GM19397 (cell line): ENCODE measurements around the gene SEC23IP.

Experiments used
- ATAC-seq: cut with Tn5 transposase; IDR thresholded peaks from one replicate; pipeline ENCODE4 v1.9.1; 2021; ENCODE audit warnings: mild to moderate bottlenecking, moderate library complexity; ENCODE audit not compliant: unreplicated experiment

SEC23IP gene

GRCh38 chr10:119932631-119933030 lies 40.1 kb downstream of the SEC23IP start:
- ATAC-seq, result no peak

- no peak for ATAC-seq
Observed at GRCh38 chr10:119933179-119933578, 40.6 kb downstream of the SEC23IP start.

- ATAC-seq, result no peak
Observed at GRCh38 chr10:119940487-119940886, 48.0 kb downstream of the SEC23IP start.

- no peak for ATAC-seq
Observed at GRCh38 chr10:119942973-119943372, 50.4 kb downstream of the SEC23IP start.

- ATAC-seq, result no peak
Observed at GRCh38 chr10:119945805-119946204, 53.3 kb downstream of the SEC23IP start.

- ATAC-seq, result no peak
Observed at GRCh38 chr10:119947300-119947699, 54.8 kb downstream of the SEC23IP start.

- ATAC-seq, result no peak
Observed at GRCh38 chr10:119957451-119957850, 64.9 kb downstream of the SEC23IP start.

- ATAC-seq, result no peak
Observed at GRCh38 chr10:119962837-119963236, 70.3 kb downstream of the SEC23IP start.

- no peak for ATAC-seq
Observed at GRCh38 chr10:119967066-119967465, 74.5 kb downstream of the SEC23IP start.

- ATAC-seq, result no peak
Observed at GRCh38 chr10:119969609-119970008, 77.1 kb downstream of the SEC23IP start.

- ATAC-seq, result no peak
Observed at GRCh38 chr10:119970107-119970506, 77.6 kb downstream of the SEC23IP start.

GRCh38 chr10:119970963-119971362 lies 78.4 kb downstream of the SEC23IP start:
- no peak for ATAC-seq

- no peak for ATAC-seq
Observed at GRCh38 chr10:119973281-119973680, 80.8 kb downstream of the SEC23IP start.

- ATAC-seq, result no peak
Observed at GRCh38 chr10:119976421-119976820, 83.9 kb downstream of the SEC23IP start.

- no peak for ATAC-seq
Observed at GRCh38 chr10:119980956-119981750, 88.6 kb downstream of the SEC23IP start.

GRCh38 chr10:119981826-119982225 lies 89.3 kb downstream of the SEC23IP start:
- no peak for ATAC-seq

- no peak for ATAC-seq
Observed at GRCh38 chr10:119988333-119988732, 95.8 kb downstream of the SEC23IP start.

- ATAC-seq, result no peak
Observed at GRCh38 chr10:119989966-119990365, 97.4 kb downstream of the SEC23IP start.

GRCh38 chr10:119991066-119991465 lies 98.5 kb downstream of the SEC23IP start:
- no peak for ATAC-seq

GRCh38 chr10:119991816-119992215 lies 99.3 kb downstream of the SEC23IP start:
- ATAC-seq, result no peak
